HG02571 (cell line): Measurements from ENCODE around the gene OLFML1.

Experiments used
- ATAC-seq: cut with Tn5 transposase; IDR thresholded peaks from one replicate; pipeline ENCODE4 v1.9.1; 2021; ENCODE audit warnings: mild to moderate bottlenecking, moderate library complexity; ENCODE audit not compliant: unreplicated experiment

Gene OLFML1

GRCh38 chr11:7555052-7555699, 69.9 kb downstream of the OLFML1 start:
- ATAC-seq = no peak

GRCh38 chr11:7558046-7558445, 72.7 kb downstream of the OLFML1 start:
- no peak for ATAC-seq

GRCh38 chr11:7559398-7560283, 74.3 kb downstream of the OLFML1 start:
- ATAC-seq = no peak
